ENCODE data around the gene VPS26C.

Gene VPS26C

DNA sequence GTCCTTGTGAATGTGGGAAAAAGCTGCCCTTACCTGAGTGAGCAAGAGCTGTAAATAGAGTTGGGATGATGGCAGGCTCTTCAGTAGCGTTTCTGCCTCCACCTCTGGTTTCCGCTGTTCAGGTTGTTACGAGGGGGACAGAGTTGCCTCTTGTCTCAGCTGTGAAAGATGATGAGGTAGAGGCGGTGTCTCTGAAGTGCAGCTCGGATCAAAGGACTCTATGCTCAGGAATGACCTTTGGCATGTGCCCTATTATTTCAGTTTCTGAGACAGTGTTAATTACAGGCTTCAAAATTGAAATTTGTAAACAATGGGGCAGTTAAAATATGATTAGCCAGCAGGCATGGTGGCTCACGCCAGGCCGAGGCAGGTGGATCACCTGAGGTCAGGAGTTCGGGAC, 70.3 kb downstream of the VPS26C start:
- TF ChIP-seq, protein P1, sequence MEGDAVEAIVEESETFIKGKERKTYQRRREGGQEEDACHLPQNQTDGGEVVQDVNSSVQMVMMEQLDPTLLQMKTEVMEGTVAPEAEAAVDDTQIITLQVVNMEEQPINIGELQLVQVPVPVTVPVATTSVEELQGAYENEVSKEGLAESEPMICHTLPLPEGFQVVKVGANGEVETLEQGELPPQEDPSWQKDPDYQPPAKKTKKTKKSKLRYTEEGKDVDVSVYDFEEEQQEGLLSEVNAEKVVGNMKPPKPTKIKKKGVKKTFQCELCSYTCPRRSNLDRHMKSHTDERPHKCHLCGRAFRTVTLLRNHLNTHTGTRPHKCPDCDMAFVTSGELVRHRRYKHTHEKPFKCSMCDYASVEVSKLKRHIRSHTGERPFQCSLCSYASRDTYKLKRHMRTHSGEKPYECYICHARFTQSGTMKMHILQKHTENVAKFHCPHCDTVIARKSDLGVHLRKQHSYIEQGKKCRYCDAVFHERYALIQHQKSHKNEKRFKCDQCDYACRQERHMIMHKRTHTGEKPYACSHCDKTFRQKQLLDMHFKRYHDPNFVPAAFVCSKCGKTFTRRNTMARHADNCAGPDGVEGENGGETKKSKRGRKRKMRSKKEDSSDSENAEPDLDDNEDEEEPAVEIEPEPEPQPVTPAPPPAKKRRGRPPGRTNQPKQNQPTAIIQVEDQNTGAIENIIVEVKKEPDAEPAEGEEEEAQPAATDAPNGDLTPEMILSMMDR (IDR thresholded peaks at IDR 0.05; ENCODE audit: low read depth, low read length): no peak
- H3K36me3 ChIP-seq: peaks cover 100% of the 10 kb centered on the region
- H3K9me3 ChIP-seq (ENCODE audit: severe bottlenecking): no peaks in the 10 kb centered on the region
- no peak overlapping the region for H3K4me3 ChIP-seq (ENCODE audit: low read depth, low read length)
- H3K27ac ChIP-seq: no peak overlapping the region
- H3K27me3 ChIP-seq (ENCODE audit: insufficient read depth, low read depth, severe bottlenecking): no peaks in the 10 kb centered on the region
- no peak for DNase-seq

DNA sequence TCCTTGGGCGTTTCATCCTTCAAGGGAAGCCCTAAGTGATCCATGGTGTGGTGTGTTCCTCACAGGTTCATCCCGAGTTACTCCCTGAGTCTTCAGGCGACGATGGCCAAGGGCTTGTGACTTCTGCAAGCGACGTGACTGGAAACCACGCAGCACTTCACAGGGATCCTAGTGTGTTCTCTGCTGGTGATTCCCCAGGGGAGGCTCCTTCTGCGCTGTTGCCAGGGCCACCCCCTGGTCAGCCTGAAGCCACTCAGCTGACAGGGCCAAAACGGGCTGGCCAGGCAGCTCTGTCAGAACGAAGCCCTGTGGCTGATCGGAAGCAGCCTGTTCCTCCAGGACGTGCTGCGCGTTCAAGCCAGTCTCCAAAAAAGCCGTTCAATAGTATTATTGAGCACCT, 71.5 kb downstream of the VPS26C start:
- TF ChIP-seq, protein P1 (IDR thresholded peaks at IDR 0.05; ENCODE audit: low read depth, low read length): no peak
- DNase-seq: no peak
- Histone ChIP-seq H3K27me3 (ENCODE audit: insufficient read depth, low read depth, severe bottlenecking) (no peaks in the 10 kb centered on the region), H3K4me3 (ENCODE audit: low read depth, low read length) (no peak overlapping the region), H3K9me3 (ENCODE audit: severe bottlenecking) (no peaks in the 10 kb centered on the region), H3K27ac (no peak overlapping the region), H3K36me3 (peaks cover 97% of the 10 kb centered on the region)

DNA sequence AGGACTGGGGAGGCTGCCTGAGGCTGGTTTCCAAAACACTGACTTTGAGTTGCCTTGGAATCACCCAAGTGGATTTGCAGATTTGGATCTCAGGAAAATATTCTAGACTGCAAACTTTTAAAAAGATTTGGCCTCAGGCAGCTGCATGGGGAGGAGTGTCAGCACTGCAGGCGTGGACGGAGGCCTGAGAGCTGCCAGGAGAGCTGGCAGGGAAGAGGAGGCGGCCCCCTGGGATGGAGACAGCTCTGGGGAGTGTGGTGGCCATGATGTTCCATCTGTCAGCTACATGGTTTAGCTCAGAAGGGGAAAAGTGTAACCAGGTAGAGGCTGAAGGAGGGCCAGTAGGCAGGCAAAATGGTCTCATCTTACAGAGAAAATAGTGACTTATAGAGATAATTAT, 72.1 kb downstream of the VPS26C start:
- no peak for DNase-seq
- H3K36me3 ChIP-seq: peaks cover 97% of the 10 kb centered on the region
- H3K9me3 ChIP-seq (ENCODE audit: severe bottlenecking): no peaks in the 10 kb centered on the region
- TF ChIP-seq, protein P1 (IDR thresholded peaks at IDR 0.05; ENCODE audit: low read depth, low read length): no peak
- H3K27ac ChIP-seq: no peak overlapping the region
- H3K27me3 ChIP-seq (ENCODE audit: insufficient read depth, low read depth, severe bottlenecking): no peaks in the 10 kb centered on the region
- no peak overlapping the region for H3K4me3 ChIP-seq (ENCODE audit: low read depth, low read length)

DNA sequence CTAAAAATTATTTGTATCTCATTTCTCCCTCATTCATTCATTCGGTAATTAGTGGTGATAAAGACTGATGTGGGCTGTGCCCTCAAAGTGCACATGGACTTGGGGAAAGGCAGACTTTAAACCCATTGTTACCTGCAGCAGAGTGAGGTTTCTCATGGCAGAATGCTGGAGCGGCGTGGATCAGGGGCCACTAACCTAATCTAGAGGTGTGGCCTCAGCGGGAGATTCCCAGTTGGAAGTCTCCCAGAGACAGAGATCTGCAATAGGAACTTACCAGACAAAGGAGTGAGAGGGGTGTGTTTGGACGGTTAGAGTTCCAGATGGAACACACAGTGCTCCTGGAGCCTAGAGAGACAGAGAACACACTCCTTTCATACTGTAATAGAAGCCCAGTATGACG, 73.5 kb downstream of the VPS26C start:
- Histone ChIP-seq H3K36me3 (peaks cover 96% of the 10 kb centered on the region), H3K27me3 (ENCODE audit: insufficient read depth, low read depth, severe bottlenecking) (no peaks in the 10 kb centered on the region), H3K9me3 (ENCODE audit: severe bottlenecking) (no peaks in the 10 kb centered on the region), H3K27ac (no peak overlapping the region), H3K4me3 (ENCODE audit: low read depth, low read length) (no peak overlapping the region)
- DNase-seq: no peak
- TF ChIP-seq, protein P1 (IDR thresholded peaks at IDR 0.05; ENCODE audit: low read depth, low read length): no peak

DNA sequence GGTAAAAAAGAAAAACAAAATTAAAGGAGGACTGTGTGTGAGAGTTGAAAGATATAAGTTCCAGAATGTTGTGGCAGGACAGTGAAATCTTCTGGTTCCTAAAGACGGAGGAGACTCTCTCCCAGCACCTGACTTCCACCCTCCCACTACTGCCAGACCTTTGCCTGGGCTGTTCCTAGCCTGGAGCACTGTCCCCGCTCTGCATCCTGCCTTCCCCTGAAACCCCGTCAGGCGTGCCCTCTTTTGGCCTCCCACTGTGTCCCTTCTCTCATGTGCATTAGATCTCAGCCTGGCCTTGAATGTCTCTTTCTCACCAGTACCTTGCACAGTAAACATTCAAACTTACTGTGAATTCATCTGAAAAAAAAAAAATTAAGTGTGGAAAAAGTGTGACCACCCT, 74.1 kb downstream of the VPS26C start:
- TF ChIP-seq, protein P1 (IDR thresholded peaks at IDR 0.05; ENCODE audit: low read depth, low read length): no peak
- H3K27me3 ChIP-seq (ENCODE audit: insufficient read depth, low read depth, severe bottlenecking): no peaks in the 10 kb centered on the region
- DNase-seq: no peak
- H3K27ac ChIP-seq: no peak overlapping the region
- no peaks in the 10 kb centered on the region for H3K9me3 ChIP-seq (ENCODE audit: severe bottlenecking)
- H3K36me3 ChIP-seq: peaks cover 96% of the 10 kb centered on the region
- no peak overlapping the region for H3K4me3 ChIP-seq (ENCODE audit: low read depth, low read length)

DNA sequence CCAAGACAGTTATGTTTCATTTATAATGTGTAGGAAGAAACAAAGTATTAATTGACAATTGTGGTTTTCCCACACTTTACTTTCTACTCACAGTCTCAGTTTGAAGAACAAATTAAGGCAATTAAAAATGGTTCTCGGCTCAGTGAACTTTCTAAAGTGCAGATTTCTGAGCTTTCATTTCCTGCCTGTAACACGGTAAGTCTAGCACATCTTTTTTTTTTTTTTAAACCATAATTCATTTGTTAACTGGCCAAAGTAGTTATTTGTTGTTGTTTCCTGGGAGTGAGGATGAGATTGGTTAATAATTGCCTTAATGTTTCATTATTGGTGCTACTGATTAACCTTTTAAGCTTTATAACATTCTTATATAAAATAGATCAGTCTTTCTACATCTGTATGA, 75.1 kb downstream of the VPS26C start:
- TF ChIP-seq, protein P1 (IDR thresholded peaks at IDR 0.05; ENCODE audit: low read depth, low read length): no peak
- no peak for DNase-seq
- Histone ChIP-seq H3K27me3 (ENCODE audit: insufficient read depth, low read depth, severe bottlenecking) (no peaks in the 10 kb centered on the region), H3K27ac (no peak overlapping the region), H3K4me3 (ENCODE audit: low read depth, low read length) (no peak overlapping the region), H3K36me3 (peaks cover 96% of the 10 kb centered on the region), H3K9me3 (ENCODE audit: severe bottlenecking) (no peaks in the 10 kb centered on the region)
